ENCODE measurements around the gene GNG14.

DNA sequence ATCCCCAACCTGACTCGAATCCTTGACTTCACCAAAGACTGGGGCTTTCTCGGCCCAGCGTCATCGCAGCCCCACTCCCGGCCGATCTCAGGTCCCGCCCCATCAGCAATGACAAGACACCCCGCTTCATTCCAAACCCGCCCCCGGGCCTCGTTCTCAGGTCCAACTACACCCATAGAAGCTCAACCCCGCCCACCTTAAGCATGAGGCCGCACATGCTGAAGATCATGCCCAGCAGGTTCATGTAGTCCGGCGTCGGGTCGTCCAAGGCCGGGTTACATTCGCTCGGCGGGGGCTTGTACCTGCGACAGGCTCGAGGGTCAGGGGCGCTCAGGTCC lies 18.9 kb upstream of the GNG14 start:
- TF ChIP-seq, protein P1, sequence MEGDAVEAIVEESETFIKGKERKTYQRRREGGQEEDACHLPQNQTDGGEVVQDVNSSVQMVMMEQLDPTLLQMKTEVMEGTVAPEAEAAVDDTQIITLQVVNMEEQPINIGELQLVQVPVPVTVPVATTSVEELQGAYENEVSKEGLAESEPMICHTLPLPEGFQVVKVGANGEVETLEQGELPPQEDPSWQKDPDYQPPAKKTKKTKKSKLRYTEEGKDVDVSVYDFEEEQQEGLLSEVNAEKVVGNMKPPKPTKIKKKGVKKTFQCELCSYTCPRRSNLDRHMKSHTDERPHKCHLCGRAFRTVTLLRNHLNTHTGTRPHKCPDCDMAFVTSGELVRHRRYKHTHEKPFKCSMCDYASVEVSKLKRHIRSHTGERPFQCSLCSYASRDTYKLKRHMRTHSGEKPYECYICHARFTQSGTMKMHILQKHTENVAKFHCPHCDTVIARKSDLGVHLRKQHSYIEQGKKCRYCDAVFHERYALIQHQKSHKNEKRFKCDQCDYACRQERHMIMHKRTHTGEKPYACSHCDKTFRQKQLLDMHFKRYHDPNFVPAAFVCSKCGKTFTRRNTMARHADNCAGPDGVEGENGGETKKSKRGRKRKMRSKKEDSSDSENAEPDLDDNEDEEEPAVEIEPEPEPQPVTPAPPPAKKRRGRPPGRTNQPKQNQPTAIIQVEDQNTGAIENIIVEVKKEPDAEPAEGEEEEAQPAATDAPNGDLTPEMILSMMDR (IDR thresholded peaks at IDR 0.05), result no peak
- no peak for TF ChIP-seq EP300 (IDR thresholded peaks at IDR 0.05)
- TF ChIP-seq POLR2AphosphoS5 (IDR thresholded peaks at IDR 0.05), result no peak
- no peak for TF ChIP-seq POLR2A (IDR thresholded peaks at IDR 0.05)
